GM12873 (cell line): ENCODE data around the gene ARL15.

ENCODE experiments used
- TF ChIP-seq, protein P1 (sequence below): IDR thresholded peaks from 2 replicates; pipeline ENCODE4 v1.5.1; 2012; ENCODE audit warnings: low read depth, mild to moderate bottlenecking, moderate library complexity, low read length, control low read depth; ENCODE audit not compliant: insufficient read depth; ENCODE audit errors: missing control alignments

Gene ARL15

DNA sequence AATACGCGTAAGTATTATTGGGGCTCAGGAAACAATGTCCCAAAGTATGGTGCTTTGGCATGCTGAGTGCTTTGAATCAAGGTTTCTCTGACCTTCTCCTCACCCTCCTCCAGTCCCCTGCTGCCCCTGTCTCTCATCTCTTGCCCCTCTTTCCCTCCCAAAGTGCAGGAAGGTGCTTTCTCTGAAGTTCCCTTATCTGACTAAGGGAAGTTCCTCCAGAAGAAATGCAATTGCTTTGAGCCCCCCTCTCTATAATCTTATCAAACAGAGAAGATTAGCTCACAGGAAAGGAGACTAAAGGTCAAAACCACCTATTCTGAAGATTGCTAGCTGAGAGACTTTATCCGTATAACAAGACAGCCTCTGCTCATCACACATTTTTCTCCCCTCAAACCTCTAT lies 288.1 kb downstream of the ARL15 start:
- TF ChIP-seq, protein P1, sequence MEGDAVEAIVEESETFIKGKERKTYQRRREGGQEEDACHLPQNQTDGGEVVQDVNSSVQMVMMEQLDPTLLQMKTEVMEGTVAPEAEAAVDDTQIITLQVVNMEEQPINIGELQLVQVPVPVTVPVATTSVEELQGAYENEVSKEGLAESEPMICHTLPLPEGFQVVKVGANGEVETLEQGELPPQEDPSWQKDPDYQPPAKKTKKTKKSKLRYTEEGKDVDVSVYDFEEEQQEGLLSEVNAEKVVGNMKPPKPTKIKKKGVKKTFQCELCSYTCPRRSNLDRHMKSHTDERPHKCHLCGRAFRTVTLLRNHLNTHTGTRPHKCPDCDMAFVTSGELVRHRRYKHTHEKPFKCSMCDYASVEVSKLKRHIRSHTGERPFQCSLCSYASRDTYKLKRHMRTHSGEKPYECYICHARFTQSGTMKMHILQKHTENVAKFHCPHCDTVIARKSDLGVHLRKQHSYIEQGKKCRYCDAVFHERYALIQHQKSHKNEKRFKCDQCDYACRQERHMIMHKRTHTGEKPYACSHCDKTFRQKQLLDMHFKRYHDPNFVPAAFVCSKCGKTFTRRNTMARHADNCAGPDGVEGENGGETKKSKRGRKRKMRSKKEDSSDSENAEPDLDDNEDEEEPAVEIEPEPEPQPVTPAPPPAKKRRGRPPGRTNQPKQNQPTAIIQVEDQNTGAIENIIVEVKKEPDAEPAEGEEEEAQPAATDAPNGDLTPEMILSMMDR, result no peak

DNA sequence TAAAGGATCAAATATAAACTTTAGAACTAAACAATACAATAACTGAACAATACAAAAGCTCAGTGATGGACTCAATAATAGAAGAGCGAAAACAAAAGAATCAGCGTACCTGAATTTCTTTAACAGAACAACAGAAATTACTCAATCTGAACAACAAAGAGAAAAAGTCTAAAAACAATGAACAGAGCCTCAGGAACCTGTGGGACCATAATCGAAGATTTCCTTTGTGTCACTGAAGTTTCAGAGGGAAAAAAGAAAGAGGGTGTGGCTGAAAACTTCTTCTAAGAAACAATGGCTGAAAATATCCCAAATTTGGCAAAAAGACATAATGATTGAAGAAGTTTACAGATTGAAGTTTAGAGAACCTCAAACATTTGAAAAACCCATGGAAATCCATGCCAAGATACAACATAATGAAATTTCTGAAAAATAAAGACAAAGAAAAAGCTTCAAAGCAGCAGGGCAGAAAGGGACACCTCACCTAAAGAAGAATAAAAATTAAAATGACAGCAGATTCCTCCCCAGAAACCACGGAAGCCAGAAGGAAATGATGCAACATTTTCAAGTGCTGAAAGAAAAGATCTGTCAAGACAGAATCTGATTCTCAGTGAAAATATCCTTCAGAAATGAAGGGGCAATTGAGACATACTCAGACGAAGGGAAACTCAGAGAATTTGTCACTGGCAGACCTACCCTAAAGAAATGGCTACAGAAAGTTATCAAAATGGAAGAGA lies 288.8 kb downstream of the ARL15 start:
- TF ChIP-seq, protein P1, result no peak

DNA sequence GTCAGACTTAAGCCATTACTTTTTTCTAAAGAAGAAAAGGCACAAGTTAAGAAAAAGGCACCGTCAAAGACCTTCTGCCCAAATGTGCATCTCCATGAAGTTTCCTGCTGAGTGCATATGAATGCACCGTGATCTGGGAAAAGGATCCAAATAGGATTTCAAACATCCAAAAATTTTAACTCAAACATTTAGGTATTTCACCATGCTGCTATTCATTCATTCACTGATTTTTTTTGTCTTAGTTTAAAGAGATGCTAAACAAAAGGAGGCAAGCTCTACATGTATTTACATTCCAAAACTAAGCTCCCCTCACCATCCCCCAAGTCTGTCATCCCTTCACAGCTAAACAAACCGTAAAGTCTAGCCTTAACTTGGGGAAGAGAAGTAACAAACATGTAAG lies 291.9 kb downstream of the ARL15 start:
- TF ChIP-seq, protein P1, result no peak

DNA sequence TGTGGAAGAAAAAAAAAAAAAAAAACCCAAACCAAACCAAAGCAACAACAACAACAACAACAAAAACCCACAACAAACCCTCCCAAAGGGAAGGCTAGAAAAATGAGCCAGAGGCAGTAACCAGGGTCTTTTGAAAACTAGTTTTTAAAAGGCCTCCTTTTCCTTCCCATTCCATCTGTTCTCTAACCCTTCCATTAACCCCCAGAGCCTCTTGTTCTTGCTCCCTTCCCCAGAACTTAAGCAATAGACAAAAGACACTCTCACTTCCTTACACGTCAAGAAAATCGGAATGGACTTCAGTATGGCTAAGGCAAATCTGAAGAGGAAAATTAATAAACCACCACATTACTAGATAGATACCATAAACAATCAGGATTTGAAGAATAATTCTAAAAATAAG lies 292.8 kb downstream of the ARL15 start:
- TF ChIP-seq, protein P1, result no peak

DNA sequence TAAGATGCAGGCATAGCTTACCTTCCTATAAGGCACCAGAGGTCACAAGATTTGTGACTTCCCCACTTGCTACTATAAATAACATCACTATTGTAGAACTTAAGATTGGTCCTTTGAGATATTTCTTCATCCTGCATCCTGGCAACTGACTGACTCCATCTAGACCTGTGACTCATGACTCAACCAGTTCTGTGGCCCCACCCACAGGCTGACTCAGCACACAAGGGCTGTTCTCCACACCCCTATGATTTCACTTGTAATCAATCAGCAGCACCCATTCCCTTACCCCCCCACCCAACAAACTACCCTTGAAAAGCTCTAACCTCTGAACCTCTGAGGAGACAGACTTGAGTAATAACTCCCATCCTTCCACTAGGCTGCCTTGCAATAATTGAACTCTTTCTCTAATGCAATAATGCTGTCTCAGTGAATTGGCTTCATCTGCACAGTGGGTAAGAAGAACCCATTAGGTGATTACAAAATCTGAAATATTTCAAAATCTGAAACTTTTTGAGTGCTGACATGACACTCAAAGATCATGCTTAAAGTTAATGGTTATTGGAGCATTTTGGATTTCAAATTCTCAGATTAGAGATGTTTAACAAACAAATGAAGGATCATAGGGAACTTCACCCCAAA lies 296.7 kb downstream of the ARL15 start:
- TF ChIP-seq, protein P1, result no peak

DNA sequence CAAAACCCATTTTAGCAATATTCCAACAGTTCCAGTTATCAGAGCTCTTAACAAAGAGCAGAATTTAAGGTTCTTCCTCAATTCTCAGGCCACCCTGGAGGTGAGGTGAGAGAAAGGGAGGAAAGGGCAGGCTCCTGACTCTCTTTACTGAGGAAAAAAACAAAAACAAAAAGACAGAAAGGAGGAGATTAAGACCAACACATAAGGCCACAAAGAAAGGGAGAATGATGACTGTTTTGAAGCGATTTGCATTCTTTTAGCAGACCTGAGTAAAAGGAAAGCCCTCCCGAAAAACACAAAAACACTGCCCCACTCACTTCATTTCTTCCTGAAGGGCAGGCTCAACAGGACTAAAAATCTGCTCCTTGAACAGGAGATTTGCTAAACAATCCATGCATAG lies 300.5 kb downstream of the ARL15 start:
- TF ChIP-seq, protein P1, result no peak

DNA sequence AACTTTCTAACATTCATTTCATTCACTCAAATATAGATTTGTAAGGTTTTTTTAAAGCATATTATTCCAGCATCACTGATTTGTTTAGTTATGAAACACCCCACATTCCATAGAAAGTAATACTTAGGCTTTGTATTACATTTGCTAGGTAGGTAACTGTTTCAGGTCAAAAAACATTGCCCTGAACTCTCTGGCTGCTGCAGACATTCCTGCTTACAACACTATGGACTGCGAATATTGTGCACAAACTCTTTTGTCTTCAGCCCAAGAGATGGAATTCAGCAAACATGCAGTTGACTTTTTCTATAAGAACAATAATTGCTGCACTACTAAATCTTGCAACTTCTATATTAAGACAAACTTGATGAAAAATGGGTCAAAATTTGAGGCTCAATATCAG lies 301.0 kb downstream of the ARL15 start:
- TF ChIP-seq, protein P1, result no peak
